ENCODE results near the gene SLC30A2. TPM values are rescaled to one million over a fixed set of nuclear protein-coding genes. Genes with fewer than 3 reads are reported as not detected.

Gene SLC30A2
- polyA plus RNA-seq, 1 donor (not counting 4 experiments of a cell fraction or from before 2014, with no cell fraction given), result not detected

- DNase-seq (ENCODE audit: low read depth, low spot score) (no peak), FAIRE-seq (no peak)
- Histone ChIP-seq H3K4me3 (ENCODE audit: control insufficient read depth in 2 of 3, extremely low read depth in 1 of 3, insufficient read depth in 2 of 3, low read depth in 1 of 3, low read length in 3 of 3) (no peak overlapping the region), H4K20me1 (ENCODE audit: control insufficient read depth, extremely low read depth, insufficient read depth, low read length) (no peaks in the 10 kb centered on the region), H2AFZ (ENCODE audit: control insufficient read depth, low read length) (no peak overlapping the region), H3K36me3 (ENCODE audit: control insufficient read depth in 2 of 2, extremely low read depth in 1 of 2, insufficient read depth in 2 of 2, low read length in 2 of 2) (no peaks in the 10 kb centered on the region), H3K27ac (ENCODE audit: control insufficient read depth, insufficient read depth, low read length) (no peak overlapping the region), H3K4me2 (ENCODE audit: control insufficient read depth, extremely low read depth, insufficient read depth, low read depth, low read length) (no peak overlapping the region), H3K9me1 (ENCODE audit: control insufficient read depth, extremely low read depth, insufficient read depth, low read length) (no peaks in the 10 kb centered on the region), H3K79me2 (ENCODE audit: control insufficient read depth, insufficient read depth, low read length) (no peaks in the 10 kb centered on the region), H3K27me3 (ENCODE audit: control insufficient read depth, extremely low read depth, insufficient read depth, low read length) (no peaks in the 10 kb centered on the region), H3K9ac (ENCODE audit: control insufficient read depth, extremely low read depth, insufficient read depth, low read length) (no peak overlapping the region), H3K9me3 (ENCODE audit: control insufficient read depth, low read depth, low read length) (no peaks in the 10 kb centered on the region), H3K4me1 (ENCODE audit: control insufficient read depth, extremely low read depth, insufficient read depth, low read length) (peaks cover 9% of the 10 kb centered on the region)
- TF ChIP-seq CTCF (optimal IDR thresholded peaks at IDR 0.05 in 1 of 3, IDR thresholded peaks at IDR 0.05 in 1 of 3, conservative IDR thresholded peaks at IDR 0.05 in 1 of 3; ENCODE audit: extremely low read depth in 1 of 3, insufficient read depth in 2 of 3, low read length in 3 of 3) (no peak), EZH2 (IDR thresholded peaks at IDR 0.05; ENCODE audit: low read length) (no peak)
- dilution Hi-C loops (cut with MboI; ENCODE audit: extremely low pct_ligation_motif_present, low sequenced_read_pairs), result no loop called here
Measured at GRCh38 chr1:26003262-26003661, 42.7 kb downstream of the SLC30A2 start.

GRCh38 chr1:25999041-25999800 is 46.7 kb downstream of the SLC30A2 start:
- H3K79me2 ChIP-seq (ENCODE audit: control insufficient read depth, insufficient read depth, low read length), result peaks cover 7% of the 10 kb centered on the region
- no peaks in the 10 kb centered on the region for H3K36me3 ChIP-seq (ENCODE audit: control insufficient read depth in 2 of 2, extremely low read depth in 1 of 2, insufficient read depth in 2 of 2, low read length in 2 of 2)
- no peaks in the 10 kb centered on the region for H3K27me3 ChIP-seq (ENCODE audit: control insufficient read depth, extremely low read depth, insufficient read depth, low read length)
- dilution Hi-C loops (cut with MboI; ENCODE audit: extremely low pct_ligation_motif_present, low sequenced_read_pairs), result loop anchor here (25.0 kb wide), 1 partner anchor 112 kb away; the partner anchor contains the start of gene PAQR7
- H3K27ac ChIP-seq (ENCODE audit: control insufficient read depth, insufficient read depth, low read length), result no peak overlapping the region
- no peak overlapping the region for H3K9ac ChIP-seq (ENCODE audit: control insufficient read depth, extremely low read depth, insufficient read depth, low read length)
- H3K9me1 ChIP-seq (ENCODE audit: control insufficient read depth, extremely low read depth, insufficient read depth, low read length), result peaks cover 2% of the 10 kb centered on the region
- no peak overlapping the region for H3K4me3 ChIP-seq (ENCODE audit: control insufficient read depth in 2 of 3, extremely low read depth in 1 of 3, insufficient read depth in 2 of 3, low read depth in 1 of 3, low read length in 3 of 3)
- H2AFZ ChIP-seq (ENCODE audit: control insufficient read depth, low read length), result peak overlapping the region; percentile 98
- no peaks in the 10 kb centered on the region for H4K20me1 ChIP-seq (ENCODE audit: control insufficient read depth, extremely low read depth, insufficient read depth, low read length)
- H3K9me3 ChIP-seq (ENCODE audit: control insufficient read depth, low read depth, low read length), result no peaks in the 10 kb centered on the region
- H3K4me2 ChIP-seq (ENCODE audit: control insufficient read depth, extremely low read depth, insufficient read depth, low read depth, low read length), result no peak overlapping the region
- peaks cover 15% of the 10 kb centered on the region for H3K4me1 ChIP-seq (ENCODE audit: control insufficient read depth, extremely low read depth, insufficient read depth, low read length)
- no peak for FAIRE-seq
- TF ChIP-seq CTCF (optimal IDR thresholded peaks at IDR 0.05 in 1 of 3, IDR thresholded peaks at IDR 0.05 in 1 of 3, conservative IDR thresholded peaks at IDR 0.05 in 1 of 3; ENCODE audit: extremely low read depth in 1 of 3, insufficient read depth in 2 of 3, low read length in 3 of 3) (no peak), EZH2 (IDR thresholded peaks at IDR 0.05; ENCODE audit: low read length) (no peak)
- no peak for DNase-seq (ENCODE audit: low read depth, low spot score)

Data from keratinocyte (primary cell).